ENCODE results near the gene CPB2.

DNA sequence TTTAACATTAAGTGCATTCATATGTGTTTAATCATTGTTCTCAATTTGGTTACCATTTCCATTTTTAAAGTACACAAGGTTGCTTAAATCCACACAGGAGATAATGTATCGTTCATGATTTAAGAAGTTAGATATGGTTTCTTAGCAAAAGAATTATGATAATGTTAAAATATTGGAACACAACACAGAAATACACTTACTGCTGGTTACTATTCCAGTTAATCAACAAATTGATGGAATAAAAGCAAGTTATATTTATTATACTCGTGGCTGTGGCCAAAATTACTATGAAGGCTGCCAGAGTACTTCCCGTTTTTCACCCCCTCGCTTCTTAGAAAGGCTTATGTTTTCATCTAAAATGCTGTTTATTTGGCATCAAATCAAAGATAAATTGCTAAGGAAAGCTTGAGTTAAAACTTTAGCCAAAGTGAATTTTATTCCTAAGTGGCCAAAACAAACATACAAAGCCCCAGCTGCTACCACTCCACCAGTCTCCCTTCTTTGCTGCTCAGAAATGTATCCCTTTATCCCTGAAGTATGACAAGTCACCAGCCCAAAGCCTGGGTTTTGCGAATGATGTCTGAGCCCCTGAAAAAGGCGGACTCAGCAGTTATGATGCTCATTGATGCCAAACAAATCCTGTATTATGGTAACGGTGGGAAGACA is 49.4 kb upstream of the CPB2 start:
- TF ChIP-seq MAZ (CRISPR knock-in tag; conservative IDR thresholded peaks at IDR 0.05 in 1 of 2, IDR thresholded peaks at IDR 0.05 in 1 of 2) (no peak), ZFP36 (IDR thresholded peaks at IDR 0.05; ENCODE audit: low read depth, low read length, partially characterized antibody) (no peak), CBX3 (IDR thresholded peaks at IDR 0.05; ENCODE audit: borderline replicate concordance in 1 of 2, low read length in 2 of 2) (no peak), ZNF780A (CRISPR knock-in tag; IDR thresholded peaks at IDR 0.05) (no peak), ZNF347 (CRISPR knock-in tag; IDR thresholded peaks at IDR 0.05; ENCODE audit: low read depth) (no peak), DPF2 (IDR thresholded peaks at IDR 0.05) (no peak), POLR2A (conservative IDR thresholded peaks at IDR 0.05) (no peak), EHMT2 (IDR thresholded peaks at IDR 0.05) (no peak), THRAP3 (IDR thresholded peaks at IDR 0.05; ENCODE audit: borderline replicate concordance) (no peak)
- TF ChIP-seq, protein P1, sequence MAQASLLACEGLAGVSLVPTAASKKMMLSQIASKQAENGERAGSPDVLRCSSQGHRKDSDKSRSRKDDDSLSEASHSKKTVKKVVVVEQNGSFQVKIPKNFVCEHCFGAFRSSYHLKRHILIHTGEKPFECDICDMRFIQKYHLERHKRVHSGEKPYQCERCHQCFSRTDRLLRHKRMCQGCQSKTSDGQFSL (CRISPR knock-in tag; IDR thresholded peaks at IDR 0.05): no peak
- TF ChIP-seq, protein P1 (tag; IDR thresholded peaks at IDR 0.05): no peak
- TF ChIP-seq, protein P2, sequence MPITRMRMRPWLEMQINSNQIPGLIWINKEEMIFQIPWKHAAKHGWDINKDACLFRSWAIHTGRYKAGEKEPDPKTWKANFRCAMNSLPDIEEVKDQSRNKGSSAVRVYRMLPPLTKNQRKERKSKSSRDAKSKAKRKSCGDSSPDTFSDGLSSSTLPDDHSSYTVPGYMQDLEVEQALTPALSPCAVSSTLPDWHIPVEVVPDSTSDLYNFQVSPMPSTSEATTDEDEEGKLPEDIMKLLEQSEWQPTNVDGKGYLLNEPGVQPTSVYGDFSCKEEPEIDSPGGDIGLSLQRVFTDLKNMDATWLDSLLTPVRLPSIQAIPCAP (CRISPR knock-in tag; IDR thresholded peaks at IDR 0.05; ENCODE audit: borderline replicate concordance): no peak
- TF ChIP-seq, protein P3, sequence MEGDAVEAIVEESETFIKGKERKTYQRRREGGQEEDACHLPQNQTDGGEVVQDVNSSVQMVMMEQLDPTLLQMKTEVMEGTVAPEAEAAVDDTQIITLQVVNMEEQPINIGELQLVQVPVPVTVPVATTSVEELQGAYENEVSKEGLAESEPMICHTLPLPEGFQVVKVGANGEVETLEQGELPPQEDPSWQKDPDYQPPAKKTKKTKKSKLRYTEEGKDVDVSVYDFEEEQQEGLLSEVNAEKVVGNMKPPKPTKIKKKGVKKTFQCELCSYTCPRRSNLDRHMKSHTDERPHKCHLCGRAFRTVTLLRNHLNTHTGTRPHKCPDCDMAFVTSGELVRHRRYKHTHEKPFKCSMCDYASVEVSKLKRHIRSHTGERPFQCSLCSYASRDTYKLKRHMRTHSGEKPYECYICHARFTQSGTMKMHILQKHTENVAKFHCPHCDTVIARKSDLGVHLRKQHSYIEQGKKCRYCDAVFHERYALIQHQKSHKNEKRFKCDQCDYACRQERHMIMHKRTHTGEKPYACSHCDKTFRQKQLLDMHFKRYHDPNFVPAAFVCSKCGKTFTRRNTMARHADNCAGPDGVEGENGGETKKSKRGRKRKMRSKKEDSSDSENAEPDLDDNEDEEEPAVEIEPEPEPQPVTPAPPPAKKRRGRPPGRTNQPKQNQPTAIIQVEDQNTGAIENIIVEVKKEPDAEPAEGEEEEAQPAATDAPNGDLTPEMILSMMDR (IDR thresholded peaks at IDR 0.05 in 2 of 3, conservative IDR thresholded peaks at IDR 0.05 in 1 of 3; ENCODE audit: insufficient read depth in 2 of 3, low read depth in 1 of 3, low read length in 3 of 3): no peak
